ENCODE data around the gene CTRB1. TPM values are rescaled to one million over a fixed set of nuclear protein-coding genes. Genes with fewer than 3 reads are reported as not detected.

CTRB1 gene
- not detected for total RNA-seq

DNA sequence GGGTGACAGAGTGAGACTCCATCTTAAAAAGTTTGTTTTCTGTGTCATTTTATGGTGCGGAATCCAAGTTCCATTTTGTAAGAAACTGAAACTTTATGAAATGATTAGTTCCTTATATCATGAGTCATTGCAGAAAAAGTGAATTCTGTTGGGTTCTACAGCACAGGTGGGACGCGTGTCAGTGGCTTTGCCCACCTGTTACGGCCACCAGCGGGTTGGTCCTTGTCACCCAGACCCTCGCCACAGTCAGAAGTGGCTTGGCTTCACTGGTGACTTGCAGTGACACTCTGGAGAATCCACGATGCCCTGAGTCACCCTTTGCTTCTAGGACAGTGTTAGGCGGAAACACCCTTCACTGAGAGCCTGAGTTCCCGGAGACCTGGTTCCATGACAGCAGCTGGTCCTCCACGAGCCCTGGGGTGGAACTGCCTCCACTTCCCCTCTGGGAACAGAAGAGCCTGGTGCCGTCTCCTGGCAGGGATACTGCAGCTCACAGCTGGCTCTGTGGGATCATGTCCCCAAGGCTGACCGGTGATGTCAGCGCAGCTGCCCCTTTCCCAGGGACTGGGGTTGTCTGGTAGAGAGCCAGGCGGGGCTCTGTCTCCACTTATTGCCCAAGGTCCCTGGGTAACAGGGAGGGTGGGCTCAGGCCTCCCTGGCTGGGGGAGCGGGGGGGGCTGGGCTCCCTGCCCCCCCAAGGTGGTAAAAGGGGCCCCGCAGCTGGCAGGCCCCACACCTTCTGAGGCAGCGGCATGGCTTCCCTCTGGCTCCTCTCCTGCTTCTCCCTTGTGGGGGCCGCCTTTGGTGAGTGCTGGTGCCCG is at the start of gene CTRB1:
Gene CTRB1 (plus strand): TSS at position 733 of the 821 bp plus-strand sequence. CDS start 20 bp downstream, at position 753.
- no peaks in the 10 kb centered on the region for H3K9me3 Mint-ChIP-seq
- DNase-seq: peak; percentile 37
- no peaks in the 10 kb centered on the region for H3K36me3 Mint-ChIP-seq
- CTCF ChIA-PET: interaction anchor here (2.3 to 6.9 kb wide), 2 partner anchors 15 to 19 kb away, joined by 6 to 32 read pairs; no protein-coding TSS in a partner anchor
- peak within 1 kb of the TSS; percentile 75 for H3K27ac Mint-ChIP-seq
- H3K4me1 Mint-ChIP-seq (ENCODE audit: low read depth): peaks cover 10% of the 10 kb centered on the region
- peak within 1 kb of the TSS; percentile 61 for H3K4me3 Mint-ChIP-seq
- POLR2A ChIA-PET: no interaction called here
- H3K27me3 Mint-ChIP-seq: no peaks in the 10 kb centered on the region
- intact Hi-C loops (cut with micrococcal nuclease): loop anchor here (5.0 kb wide), 1 partner anchor 159 kb away; no protein-coding TSS in a partner anchor

DNA sequence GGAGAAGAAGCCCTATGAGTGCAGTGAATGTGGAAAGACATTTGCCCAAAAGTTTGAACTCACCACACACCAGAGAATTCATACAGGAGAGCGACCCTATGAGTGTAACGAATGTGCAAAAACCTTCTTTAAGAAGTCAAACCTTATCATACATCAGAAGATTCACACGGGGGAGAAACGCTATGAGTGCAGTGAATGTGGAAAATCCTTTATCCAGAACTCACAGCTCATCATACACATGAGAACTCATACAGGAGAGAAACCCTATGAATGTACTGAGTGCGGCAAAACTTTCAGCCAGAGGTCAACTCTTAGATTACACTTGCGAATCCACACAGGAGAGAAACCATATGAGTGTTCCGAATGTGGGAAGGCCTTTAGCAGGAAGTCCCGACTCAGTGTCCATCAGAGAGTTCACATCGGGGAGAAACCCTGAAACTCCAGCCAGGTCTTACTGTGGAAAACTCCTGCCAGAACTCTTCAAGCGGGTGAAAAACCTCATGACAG is 48.8 kb upstream of the CTRB1 start:
- intact Hi-C loops (cut with micrococcal nuclease): no loop called here
- ChIA-PET CTCF (interaction anchor here (1.2 kb wide), 1 partner anchor 29 kb away, joined by 4 read pairs; no protein-coding TSS in a partner anchor), POLR2A (no interaction called here)

DNA sequence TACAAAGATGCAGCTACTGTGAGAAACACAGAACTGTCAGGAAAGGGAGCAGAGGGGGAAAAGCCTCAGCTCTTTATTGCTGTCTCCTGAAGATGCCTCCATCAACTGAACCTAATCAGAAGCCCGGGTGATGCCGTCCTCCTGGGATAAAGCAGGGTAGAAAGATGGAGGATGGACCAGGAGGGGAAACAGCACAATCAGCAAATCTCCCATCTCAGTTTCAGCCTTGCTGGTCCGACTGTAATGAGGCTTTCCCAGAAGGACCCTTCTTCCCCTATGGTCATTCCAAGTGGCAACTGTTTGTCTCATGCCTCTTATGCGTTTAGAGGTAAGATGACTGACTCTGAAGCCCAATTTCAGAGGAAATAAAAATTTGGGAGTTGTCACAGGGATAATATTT is 46.2 kb upstream of the CTRB1 start:
- H3K4me1 Mint-ChIP-seq (ENCODE audit: low read depth): no peaks in the 10 kb centered on the region
- intact Hi-C loops (cut with micrococcal nuclease): no loop called here
- ChIA-PET CTCF (no interaction called here), POLR2A (no interaction called here)
- DNase-seq: no peak
- peaks cover 62% of the 10 kb centered on the region for H3K36me3 Mint-ChIP-seq
- H3K4me3 Mint-ChIP-seq: no peak overlapping the region
- no peaks in the 10 kb centered on the region for H3K27me3 Mint-ChIP-seq
- H3K9me3 Mint-ChIP-seq: peaks cover 87% of the 10 kb centered on the region
- no peak overlapping the region for H3K27ac Mint-ChIP-seq

More for the DNA sequence above, 48.8 kb upstream of the CTRB1 start:
- H3K27ac Mint-ChIP-seq: no peak overlapping the region
- H3K4me1 Mint-ChIP-seq (ENCODE audit: low read depth): no peaks in the 10 kb centered on the region
- no peaks in the 10 kb centered on the region for H3K27me3 Mint-ChIP-seq
- DNase-seq: no peak
- H3K9me3 Mint-ChIP-seq: peaks cover 78% of the 10 kb centered on the region
- H3K4me3 Mint-ChIP-seq: no peak overlapping the region
- H3K36me3 Mint-ChIP-seq: peaks cover 79% of the 10 kb centered on the region

DNA sequence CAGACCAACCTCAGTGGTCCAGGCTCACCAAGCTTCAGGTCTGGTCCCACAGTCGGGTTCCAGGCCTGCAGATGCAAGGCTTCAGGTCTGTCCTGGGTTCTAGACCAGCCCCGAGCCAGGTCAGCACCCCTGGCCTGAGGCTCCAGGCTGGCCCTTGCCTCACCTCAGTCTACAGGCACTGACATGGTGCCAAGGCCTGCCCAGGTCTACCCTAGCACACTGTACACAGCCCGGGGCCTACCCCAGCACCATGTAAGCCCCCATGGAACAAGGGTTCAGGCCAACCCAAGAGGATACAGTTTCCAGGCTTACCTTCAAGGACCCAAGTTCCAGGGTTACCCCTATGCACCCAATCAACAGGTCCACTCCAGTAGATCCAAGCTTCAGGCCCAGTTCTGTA is 43.7 kb upstream of the CTRB1 start:
- peaks cover 37% of the 10 kb centered on the region for H3K36me3 Mint-ChIP-seq
- intact Hi-C loops (cut with micrococcal nuclease): no loop called here
- H3K4me3 Mint-ChIP-seq: no peak overlapping the region
- no peak overlapping the region for H3K27ac Mint-ChIP-seq
- H3K27me3 Mint-ChIP-seq: no peaks in the 10 kb centered on the region
- no peaks in the 10 kb centered on the region for H3K4me1 Mint-ChIP-seq (ENCODE audit: low read depth)
- POLR2A ChIA-PET: no interaction called here
- CTCF ChIA-PET: no interaction called here
- peaks cover 68% of the 10 kb centered on the region for H3K9me3 Mint-ChIP-seq
- no peak for DNase-seq

DNA sequence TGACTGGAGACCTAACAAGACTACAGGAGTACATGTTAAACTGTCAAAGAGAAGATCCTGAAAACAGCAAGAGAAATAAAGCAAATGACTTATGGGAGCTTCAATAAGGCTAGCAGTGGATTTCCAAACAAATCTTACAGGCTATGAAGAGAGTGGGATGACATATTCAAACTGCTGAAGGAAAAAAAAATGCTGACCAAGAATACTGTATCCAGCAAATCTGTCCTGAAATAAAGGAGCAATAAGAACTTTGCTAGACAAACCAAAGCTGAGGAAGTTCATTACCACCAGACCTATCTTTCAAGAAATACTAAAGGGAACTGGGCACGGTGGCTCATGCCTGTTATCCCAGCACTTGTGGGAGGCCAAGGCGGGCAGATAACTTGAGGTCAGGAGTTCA is 41.9 kb upstream of the CTRB1 start:
- intact Hi-C loops (cut with micrococcal nuclease): no loop called here
- Mint-ChIP-seq H3K27ac (no peak overlapping the region), H3K9me3 (peaks cover 50% of the 10 kb centered on the region), H3K4me1 (ENCODE audit: low read depth) (no peaks in the 10 kb centered on the region), H3K4me3 (no peak overlapping the region), H3K27me3 (no peaks in the 10 kb centered on the region), H3K36me3 (peaks cover 18% of the 10 kb centered on the region)
- no peak for DNase-seq
- CTCF ChIA-PET: interaction anchor here (1.5 kb wide), 1 partner anchor 22 kb away, joined by 4 read pairs; no protein-coding TSS in a partner anchor
- POLR2A ChIA-PET: no interaction called here

DNA sequence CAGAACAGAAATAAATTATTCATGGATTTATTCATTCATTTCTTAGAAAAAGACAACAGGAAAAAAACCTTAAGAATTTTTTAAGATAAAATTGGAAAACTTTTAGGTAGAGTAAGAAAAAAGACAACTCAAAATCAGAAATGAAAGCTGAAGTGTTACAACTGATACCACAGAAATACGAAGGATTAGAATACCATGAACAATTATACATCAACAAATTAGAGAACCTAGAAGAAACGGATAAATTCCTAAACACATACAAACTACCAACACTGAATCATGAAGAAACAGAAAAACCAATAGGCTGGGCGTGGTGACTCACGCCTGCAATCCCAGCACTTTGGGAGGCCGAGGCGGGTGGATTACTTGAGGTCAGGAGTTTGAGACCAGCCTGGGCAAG is 39.6 kb upstream of the CTRB1 start:
- Mint-ChIP-seq H3K9me3 (peaks cover 28% of the 10 kb centered on the region), H3K36me3 (peaks cover 9% of the 10 kb centered on the region), H3K4me3 (no peak overlapping the region), H3K27me3 (peaks cover 2% of the 10 kb centered on the region), H3K4me1 (ENCODE audit: low read depth) (no peaks in the 10 kb centered on the region), H3K27ac (no peak overlapping the region)
- no peak for DNase-seq
- POLR2A ChIA-PET: no interaction called here
- CTCF ChIA-PET: no interaction called here
- intact Hi-C loops (cut with micrococcal nuclease): no loop called here

DNA sequence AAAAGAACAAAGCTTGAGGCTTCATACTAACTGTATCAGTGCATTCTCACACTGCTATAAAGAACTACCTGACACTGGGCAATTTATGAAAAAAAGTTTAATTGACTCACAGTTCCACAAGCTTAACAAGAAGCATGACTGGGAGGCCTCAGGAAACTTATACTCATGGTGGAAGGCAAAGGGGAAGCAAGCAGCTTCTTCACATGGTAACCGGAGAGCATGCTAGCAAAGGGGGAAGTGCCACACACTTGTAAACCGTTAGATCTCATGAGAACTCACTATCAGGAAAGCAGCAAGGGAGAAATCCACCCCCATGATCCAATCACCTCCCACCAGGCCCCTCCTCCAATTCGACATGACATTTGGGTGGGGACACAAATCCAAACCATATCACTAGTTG is 37.2 kb upstream of the CTRB1 start:
- peaks cover 4% of the 10 kb centered on the region for H3K36me3 Mint-ChIP-seq
- H3K9me3 Mint-ChIP-seq: peaks cover 13% of the 10 kb centered on the region
- H3K4me1 Mint-ChIP-seq (ENCODE audit: low read depth): no peaks in the 10 kb centered on the region
- H3K27ac Mint-ChIP-seq: no peak overlapping the region
- no peak overlapping the region for H3K4me3 Mint-ChIP-seq
- DNase-seq: no peak
- intact Hi-C loops (cut with micrococcal nuclease): no loop called here
- POLR2A ChIA-PET: no interaction called here
- CTCF ChIA-PET: interaction anchor here (0.6 kb wide), 2 partner anchors 160 to 492 kb away, joined by 3 read pairs; no protein-coding TSS in a partner anchor
- peaks cover 2% of the 10 kb centered on the region for H3K27me3 Mint-ChIP-seq

DNA sequence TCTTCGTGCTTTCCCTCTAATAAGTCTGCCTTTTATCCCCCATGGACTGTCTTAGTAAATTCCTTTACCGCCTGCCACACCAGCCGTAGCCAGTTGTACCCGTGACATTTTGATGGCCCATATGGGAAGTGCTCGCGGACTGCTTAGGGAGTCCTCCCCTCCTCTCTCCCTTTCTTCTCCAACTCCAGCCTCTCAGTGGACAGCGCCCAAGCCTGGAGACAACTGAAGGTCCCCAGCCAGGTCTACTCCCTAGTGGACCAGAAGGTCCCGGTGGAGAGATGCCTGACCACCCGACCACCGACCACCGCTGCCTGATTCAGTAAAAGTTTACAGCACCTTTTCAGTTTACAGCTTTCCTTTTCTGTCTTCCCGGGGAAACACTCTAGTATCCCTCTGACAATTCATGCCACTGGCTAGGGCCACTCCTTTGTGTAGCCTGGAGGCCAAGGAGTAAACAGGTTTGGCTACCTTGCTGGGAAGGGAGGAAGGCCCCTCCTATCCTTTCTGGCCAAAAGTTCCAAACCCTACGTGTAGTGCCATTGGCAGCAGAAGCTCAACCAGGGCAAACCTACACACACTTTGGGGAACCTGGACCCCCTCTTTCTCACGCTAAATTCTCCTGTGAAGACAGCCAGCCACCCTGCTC is 29.8 kb upstream of the CTRB1 start:
- ChIA-PET CTCF (interaction anchor here (1.3 to 2.5 kb wide), 2 partner anchors 10 kb away, joined by 6 to 14 read pairs; no protein-coding TSS in a partner anchor), POLR2A (no interaction called here)
- H3K4me1 Mint-ChIP-seq (ENCODE audit: low read depth): no peaks in the 10 kb centered on the region
- intact Hi-C loops (cut with micrococcal nuclease): no loop called here
- H3K9me3 Mint-ChIP-seq: no peaks in the 10 kb centered on the region
- DNase-seq: no peak
- no peaks in the 10 kb centered on the region for H3K36me3 Mint-ChIP-seq
- no peak overlapping the region for H3K27ac Mint-ChIP-seq
- no peak overlapping the region for H3K4me3 Mint-ChIP-seq
- H3K27me3 Mint-ChIP-seq: peaks cover 5% of the 10 kb centered on the region

DNA sequence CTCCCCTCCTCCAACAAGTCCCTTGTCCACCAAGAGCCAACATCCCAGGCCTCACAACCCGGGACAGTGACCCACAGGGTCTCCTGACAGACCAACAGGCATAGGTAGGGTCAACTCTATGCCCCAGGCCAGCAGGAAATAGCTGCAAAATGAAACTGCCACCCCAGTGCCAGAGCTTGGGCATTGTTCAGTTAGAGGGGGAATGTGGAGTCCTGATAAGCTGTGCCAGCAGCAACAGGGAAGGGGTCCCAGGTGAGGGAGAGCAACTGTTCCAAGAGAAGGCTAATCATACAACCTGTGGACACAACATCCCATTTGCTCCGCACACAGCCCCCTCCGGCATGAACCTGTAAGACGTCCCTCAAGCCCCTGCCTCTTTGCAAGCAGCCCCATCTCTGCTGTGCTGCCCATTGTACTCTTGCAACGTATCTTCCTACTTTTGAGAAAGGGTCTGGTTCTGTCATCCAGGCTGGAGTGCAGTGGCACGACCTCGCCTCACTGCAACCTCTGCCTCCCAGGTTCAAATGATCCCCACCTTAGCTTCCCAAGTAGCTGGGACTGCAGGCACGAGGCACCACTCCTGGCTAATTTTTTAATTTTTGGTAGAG is 29.0 kb upstream of the CTRB1 start:
- no peak overlapping the region for H3K4me3 Mint-ChIP-seq
- intact Hi-C loops (cut with micrococcal nuclease): no loop called here
- no peaks in the 10 kb centered on the region for H3K4me1 Mint-ChIP-seq (ENCODE audit: low read depth)
- ChIA-PET POLR2A (no interaction called here), CTCF (interaction anchor here (2.5 kb wide), 1 partner anchor 10 kb away, joined by 14 read pairs; no protein-coding TSS in a partner anchor)
- H3K36me3 Mint-ChIP-seq: no peaks in the 10 kb centered on the region
- peaks cover 5% of the 10 kb centered on the region for H3K27me3 Mint-ChIP-seq
- H3K9me3 Mint-ChIP-seq: no peaks in the 10 kb centered on the region
- no peak overlapping the region for H3K27ac Mint-ChIP-seq
- no peak for DNase-seq

DNA sequence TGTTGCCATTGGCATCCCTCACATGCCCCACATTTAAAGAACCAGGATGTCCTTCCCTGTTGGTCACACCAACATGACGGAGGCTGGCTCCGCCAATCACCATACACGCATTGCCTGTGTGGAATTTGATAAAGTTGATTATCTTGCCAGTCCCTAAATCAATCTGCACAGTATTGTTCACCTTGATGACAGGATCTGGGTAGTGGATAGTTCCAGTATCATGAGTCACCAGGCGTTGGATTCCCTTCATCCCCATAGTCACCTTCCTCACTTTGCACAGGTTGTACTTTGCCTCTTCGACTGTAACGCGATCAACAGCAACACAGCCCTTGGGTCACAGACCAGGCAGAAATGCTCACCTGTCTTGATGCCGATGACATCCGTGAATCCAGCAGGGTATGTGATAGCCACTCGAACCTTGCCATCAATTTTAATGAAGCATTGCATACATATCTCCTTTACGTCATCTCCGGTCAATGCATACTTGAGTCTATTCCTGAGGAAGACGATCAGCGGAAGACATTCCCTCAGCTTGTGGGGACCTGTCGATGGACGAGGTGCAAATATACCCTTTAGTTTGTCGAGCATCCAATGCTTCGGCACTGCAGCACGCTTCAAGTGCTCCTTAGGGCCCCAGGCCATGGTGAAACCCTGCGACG is 26.1 kb upstream of the CTRB1 start:
- no peak for DNase-seq
- no peak overlapping the region for H3K4me3 Mint-ChIP-seq
- ChIA-PET CTCF (no interaction called here), POLR2A (no interaction called here)
- intact Hi-C loops (cut with micrococcal nuclease): no loop called here
- H3K4me1 Mint-ChIP-seq (ENCODE audit: low read depth): no peaks in the 10 kb centered on the region
- no peaks in the 10 kb centered on the region for H3K9me3 Mint-ChIP-seq
- H3K27me3 Mint-ChIP-seq: peaks cover 10% of the 10 kb centered on the region
- no peaks in the 10 kb centered on the region for H3K36me3 Mint-ChIP-seq
- no peak overlapping the region for H3K27ac Mint-ChIP-seq

DNA sequence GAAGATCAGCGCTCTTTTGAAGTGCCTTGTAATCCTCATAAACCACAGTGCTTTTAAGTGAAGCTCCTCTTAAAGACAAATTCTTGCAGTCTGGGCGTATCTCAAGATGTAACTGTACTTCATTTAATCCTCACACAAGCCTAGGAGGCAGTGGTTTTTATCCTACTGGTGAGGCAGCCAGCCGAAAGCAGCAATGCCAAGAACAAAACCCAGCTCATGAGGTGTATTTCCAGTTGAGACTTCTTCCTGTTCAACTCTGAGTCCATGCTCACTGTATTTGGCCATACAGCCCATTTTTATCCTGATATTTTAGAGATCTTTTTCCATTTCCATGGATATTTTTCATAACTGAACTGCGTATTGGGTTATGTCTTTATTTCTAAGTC is 25.5 kb upstream of the CTRB1 start:
- DNase-seq: no peak
- H3K4me3 Mint-ChIP-seq: no peak overlapping the region
- ChIA-PET POLR2A (no interaction called here), CTCF (no interaction called here)
- intact Hi-C loops (cut with micrococcal nuclease): no loop called here
- H3K27me3 Mint-ChIP-seq: peaks cover 15% of the 10 kb centered on the region
- no peaks in the 10 kb centered on the region for H3K9me3 Mint-ChIP-seq
- H3K36me3 Mint-ChIP-seq: no peaks in the 10 kb centered on the region
- H3K4me1 Mint-ChIP-seq (ENCODE audit: low read depth): no peaks in the 10 kb centered on the region
- H3K27ac Mint-ChIP-seq: no peak overlapping the region

All from activated CD4-positive, alpha-beta memory T cell treated with anti-CD3 and anti-CD28 coated beads for 36 hours (primary cell).